ENCODE results near the gene UBE4B.

- TF ChIP-seq CTCF (IDR thresholded peaks at IDR 0.05 in 8 of 11, conservative IDR thresholded peaks at IDR 0.05 in 3 of 11), result no peak
- TF ChIP-seq POLR2AphosphoS5 (IDR thresholded peaks at IDR 0.05), result no peak
- TF ChIP-seq POLR2A (IDR thresholded peaks at IDR 0.05), result no peak
Measured at GRCh38 chr1:10212476-10212875, 179.7 kb downstream of the UBE4B start.

All from spleen (tissue), 7 donors.